ENCODE measurements around the gene RHO. TPM values are rescaled to one million over a fixed set of nuclear protein-coding genes. Genes with fewer than 3 reads are reported as not detected.

RHO gene
- total RNA-seq, 1 experiment from 2014 or later, result not detected

DNA sequence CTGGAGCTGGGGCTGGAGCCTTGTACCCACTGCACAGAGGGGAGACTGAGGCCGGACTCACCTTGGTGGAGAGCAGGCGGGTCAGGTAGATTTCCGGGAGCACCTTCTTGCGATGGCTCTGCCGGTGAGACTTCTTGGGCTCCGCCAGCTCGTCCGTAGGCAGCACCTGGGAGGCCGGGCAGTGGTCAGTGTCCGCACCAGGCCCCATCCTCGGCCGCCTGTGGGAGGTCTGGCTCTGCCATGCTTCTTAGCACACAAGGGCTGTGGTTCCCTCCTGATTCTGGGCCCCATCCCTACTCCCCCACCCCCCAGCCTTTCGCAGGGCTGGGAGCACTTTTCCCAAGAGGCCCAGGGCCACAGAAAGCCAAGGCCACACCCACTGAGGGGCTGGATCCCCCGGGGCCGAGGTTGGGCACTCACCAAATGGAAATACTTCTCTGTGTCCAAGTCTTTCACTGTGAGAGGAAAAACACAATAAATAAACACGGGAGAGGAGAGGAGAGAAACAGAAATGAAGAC, 31.9 kb downstream of the RHO start:
- no peak overlapping the region for H3K4me3 Mint-ChIP-seq (ENCODE audit: unreplicated experiment)
- TF ChIP-seq, protein P1, sequence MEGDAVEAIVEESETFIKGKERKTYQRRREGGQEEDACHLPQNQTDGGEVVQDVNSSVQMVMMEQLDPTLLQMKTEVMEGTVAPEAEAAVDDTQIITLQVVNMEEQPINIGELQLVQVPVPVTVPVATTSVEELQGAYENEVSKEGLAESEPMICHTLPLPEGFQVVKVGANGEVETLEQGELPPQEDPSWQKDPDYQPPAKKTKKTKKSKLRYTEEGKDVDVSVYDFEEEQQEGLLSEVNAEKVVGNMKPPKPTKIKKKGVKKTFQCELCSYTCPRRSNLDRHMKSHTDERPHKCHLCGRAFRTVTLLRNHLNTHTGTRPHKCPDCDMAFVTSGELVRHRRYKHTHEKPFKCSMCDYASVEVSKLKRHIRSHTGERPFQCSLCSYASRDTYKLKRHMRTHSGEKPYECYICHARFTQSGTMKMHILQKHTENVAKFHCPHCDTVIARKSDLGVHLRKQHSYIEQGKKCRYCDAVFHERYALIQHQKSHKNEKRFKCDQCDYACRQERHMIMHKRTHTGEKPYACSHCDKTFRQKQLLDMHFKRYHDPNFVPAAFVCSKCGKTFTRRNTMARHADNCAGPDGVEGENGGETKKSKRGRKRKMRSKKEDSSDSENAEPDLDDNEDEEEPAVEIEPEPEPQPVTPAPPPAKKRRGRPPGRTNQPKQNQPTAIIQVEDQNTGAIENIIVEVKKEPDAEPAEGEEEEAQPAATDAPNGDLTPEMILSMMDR (IDR thresholded peaks at IDR 0.05; ENCODE audit: unreplicated experiment), result no peak
- peaks cover 6% of the 10 kb centered on the region for H3K36me3 Mint-ChIP-seq (ENCODE audit: insufficient read depth, unreplicated experiment)
- intact Hi-C loops (cut with micrococcal nuclease), result no loop called here
- H3K9me3 Mint-ChIP-seq (ENCODE audit: unreplicated experiment), result no peaks in the 10 kb centered on the region
- no peak for DNase-seq (ENCODE audit: unreplicated experiment)
- H3K4me1 Mint-ChIP-seq (ENCODE audit: insufficient read depth, unreplicated experiment), result peaks cover 7% of the 10 kb centered on the region
- no peak overlapping the region for H3K27ac Mint-ChIP-seq (ENCODE audit: low read depth, unreplicated experiment)
- POLR2A ChIA-PET, result no interaction called here
- BruUV-seq (replicated peaks), result no TSS peak
- no peaks in the 10 kb centered on the region for H3K27me3 Mint-ChIP-seq (ENCODE audit: insufficient read depth, unreplicated experiment)
- CTCF ChIA-PET, result interaction anchor here (0.6 kb wide), 1 partner anchor 555 kb away, joined by 3 read pairs; no protein-coding TSS in a partner anchor

DNA sequence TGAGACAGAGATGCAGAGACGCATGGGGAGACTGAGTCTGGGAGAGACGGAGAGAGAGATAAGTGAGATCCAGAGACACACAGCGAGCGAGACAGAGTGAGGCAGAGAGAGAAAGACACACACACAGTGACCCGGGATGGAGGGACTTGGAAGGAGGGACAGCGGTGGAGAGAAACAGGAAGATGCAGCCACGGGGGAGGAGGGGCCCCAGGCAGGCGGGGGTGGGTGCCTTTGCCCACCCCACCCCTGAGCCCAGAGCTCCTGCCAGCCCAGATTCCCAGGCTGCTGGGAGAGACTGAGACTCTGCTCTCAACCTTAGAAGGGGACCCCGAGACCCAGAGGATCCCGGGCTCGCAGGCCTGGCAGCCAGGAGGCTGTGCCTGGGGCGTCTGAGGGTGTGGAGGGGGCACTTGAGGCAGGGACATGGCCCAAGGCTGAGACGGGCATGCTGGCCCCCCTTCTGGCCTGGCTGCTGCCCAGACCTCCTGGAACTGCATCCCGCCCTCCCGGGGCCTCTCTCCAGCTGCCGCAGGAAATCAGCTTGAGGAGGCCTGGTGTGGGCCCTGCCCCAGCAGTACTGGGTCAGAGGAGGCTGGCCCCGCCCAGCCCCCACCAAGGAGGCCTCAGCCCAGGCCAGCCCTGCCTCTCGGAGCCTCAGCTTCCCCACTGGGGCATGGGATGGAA, 32.6 kb downstream of the RHO start:
- Mint-ChIP-seq H3K36me3 (ENCODE audit: insufficient read depth, unreplicated experiment) (peaks cover 6% of the 10 kb centered on the region), H3K27me3 (ENCODE audit: insufficient read depth, unreplicated experiment) (no peaks in the 10 kb centered on the region), H3K4me3 (ENCODE audit: unreplicated experiment) (no peak overlapping the region), H3K9me3 (ENCODE audit: unreplicated experiment) (no peaks in the 10 kb centered on the region), H3K4me1 (ENCODE audit: insufficient read depth, unreplicated experiment) (peaks cover 7% of the 10 kb centered on the region), H3K27ac (ENCODE audit: low read depth, unreplicated experiment) (no peak overlapping the region)
- intact Hi-C loops (cut with micrococcal nuclease), result no loop called here
- TF ChIP-seq, protein P1 (IDR thresholded peaks at IDR 0.05; ENCODE audit: unreplicated experiment), result no peak
- ChIA-PET POLR2A (no interaction called here), CTCF (no interaction called here)
- BruUV-seq (replicated peaks), result no TSS peak
- no peak for DNase-seq (ENCODE audit: unreplicated experiment)

DNA sequence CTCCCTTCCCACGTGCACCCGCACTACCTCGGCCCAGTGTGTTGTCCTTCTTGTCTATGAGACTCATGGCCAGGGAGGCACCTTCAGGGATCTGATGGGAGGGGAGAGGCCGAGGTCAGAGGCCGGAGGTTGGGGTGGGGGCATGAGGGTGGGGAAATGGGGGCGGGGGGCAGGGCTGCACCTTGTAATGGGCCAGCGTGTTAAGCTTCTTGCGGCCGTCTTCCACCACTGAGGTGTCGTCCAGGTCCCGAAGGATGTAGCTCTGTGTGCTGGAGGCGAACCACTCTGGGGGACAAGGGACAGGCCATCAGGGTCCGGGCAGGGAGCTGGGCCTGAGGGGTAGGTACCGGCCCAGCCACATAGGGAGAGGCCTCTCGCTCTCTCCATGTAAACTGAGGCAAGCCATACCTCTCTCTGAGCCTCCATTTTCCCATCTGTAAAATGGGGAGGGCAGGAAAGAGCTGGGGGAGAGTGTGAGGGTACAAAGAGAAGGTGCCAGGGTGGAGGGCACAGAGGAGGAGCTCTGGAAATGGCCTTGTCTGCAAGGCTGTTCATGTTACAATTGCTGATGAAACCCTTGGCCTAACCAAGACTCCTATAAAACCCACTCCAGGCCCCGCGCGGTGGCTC, 33.3 kb downstream of the RHO start:
- H3K4me1 Mint-ChIP-seq (ENCODE audit: insufficient read depth, unreplicated experiment), result peaks cover 7% of the 10 kb centered on the region
- no peak overlapping the region for H3K27ac Mint-ChIP-seq (ENCODE audit: low read depth, unreplicated experiment)

DNA sequence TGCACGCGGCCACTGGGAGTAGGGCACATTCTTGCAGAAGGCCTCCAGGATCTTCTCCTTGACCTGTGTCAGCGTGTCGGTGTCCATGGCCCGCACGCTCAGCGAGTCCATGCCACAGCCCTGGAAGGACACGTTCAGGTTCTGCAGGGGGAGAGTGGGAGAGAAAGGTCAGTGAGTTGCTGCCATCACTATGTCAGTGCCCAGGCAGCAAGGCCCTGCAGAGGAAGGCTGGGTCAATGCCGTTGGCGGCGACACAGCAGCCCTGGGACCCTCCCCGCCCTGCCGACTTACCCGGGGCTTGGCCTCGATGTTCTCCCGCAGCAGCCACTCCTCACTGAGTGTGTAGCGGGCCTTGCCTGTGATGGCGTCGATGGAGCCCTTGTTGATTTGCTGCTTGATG, 34.4 kb downstream of the RHO start:
- Mint-ChIP-seq H3K36me3 (ENCODE audit: insufficient read depth, unreplicated experiment) (peaks cover 6% of the 10 kb centered on the region), H3K27ac (ENCODE audit: low read depth, unreplicated experiment) (no peak overlapping the region), H3K4me3 (ENCODE audit: unreplicated experiment) (no peak overlapping the region), H3K4me1 (ENCODE audit: insufficient read depth, unreplicated experiment) (peaks cover 7% of the 10 kb centered on the region), H3K27me3 (ENCODE audit: insufficient read depth, unreplicated experiment) (no peaks in the 10 kb centered on the region), H3K9me3 (ENCODE audit: unreplicated experiment) (no peaks in the 10 kb centered on the region)
- DNase-seq (ENCODE audit: unreplicated experiment), result no peak
- CTCF ChIA-PET, result no interaction called here
- no TSS peak for BruUV-seq (replicated peaks)
- TF ChIP-seq, protein P1 (IDR thresholded peaks at IDR 0.05; ENCODE audit: unreplicated experiment), result no peak
- POLR2A ChIA-PET, result no interaction called here
- intact Hi-C loops (cut with micrococcal nuclease), result no loop called here

More for the DNA sequence above, 33.3 kb downstream of the RHO start:
- no TSS peak for BruUV-seq (replicated peaks)
- DNase-seq (ENCODE audit: unreplicated experiment), result no peak
- Mint-ChIP-seq H3K36me3 (ENCODE audit: insufficient read depth, unreplicated experiment) (peaks cover 6% of the 10 kb centered on the region), H3K9me3 (ENCODE audit: unreplicated experiment) (no peaks in the 10 kb centered on the region), H3K4me3 (ENCODE audit: unreplicated experiment) (no peak overlapping the region), H3K27me3 (ENCODE audit: insufficient read depth, unreplicated experiment) (no peaks in the 10 kb centered on the region)
- intact Hi-C loops (cut with micrococcal nuclease), result no loop called here
- POLR2A ChIA-PET, result no interaction called here
- TF ChIP-seq, protein P1 (IDR thresholded peaks at IDR 0.05; ENCODE audit: unreplicated experiment), result no peak
- CTCF ChIA-PET, result interaction anchor here (0.7 kb wide), 1 partner anchor 27 kb away, joined by 3 read pairs; no protein-coding TSS in a partner anchor
